ENCODE results near the gene EXO5. TPM values are rescaled to one million over a fixed set of nuclear protein-coding genes. Genes with fewer than 3 reads are reported as not detected.

Gene EXO5
- total RNA-seq, 1 donor: 15.1 TPM

GRCh38 chr1:40564506-40564905 is 55.9 kb downstream of the EXO5 start:
- DNase-seq (ENCODE audit: low read depth): no peak
- H3K4me3 ChIP-seq (ENCODE audit: low read depth, low read length): no peak overlapping the region
- no peak for TF ChIP-seq CTCF (IDR thresholded peaks at IDR 0.05; ENCODE audit: insufficient read depth, low read length)

- no peak for TF ChIP-seq CTCF (IDR thresholded peaks at IDR 0.05; ENCODE audit: insufficient read depth, low read length)
- no peak overlapping the region for H3K4me3 ChIP-seq (ENCODE audit: low read depth, low read length)
- no peak for DNase-seq (ENCODE audit: low read depth)
Observed at GRCh38 chr1:40564913-40565312, 56.3 kb downstream of the EXO5 start.

Small RNA genes lying within 50 kb of the gene (small RNA-seq; reads per million reads assigned to genes)
- not detected for gene AL356379.1

Other genes with a start within 250 kb of the EXO5 start
- gene COL9A2, start 191.5 kb upstream of the EXO5 start, total RNA-seq (ENCODE audit: low replicate concordance): 1.8 and 7.0 TPM in 2 replicates
- gene SMAP2, start 135.0 kb upstream of the EXO5 start, total RNA-seq (ENCODE audit: low replicate concordance): 5.4 and 27.4 TPM in 2 replicates
- gene ZFP69B, start 58.3 kb upstream of the EXO5 start, total RNA-seq (ENCODE audit: low replicate concordance): 6.1 and 8.5 TPM in 2 replicates
- gene ZFP69, start 31.5 kb upstream of the EXO5 start, total RNA-seq (ENCODE audit: low replicate concordance): 1.7 and 3.4 TPM in 2 replicates
- gene ZNF684, start 22.9 kb downstream of the EXO5 start, total RNA-seq (ENCODE audit: low replicate concordance): 5.6 and 7.0 TPM in 2 replicates
- 0.36 and 0.57 TPM in 2 replicates for gene RIMS3, start 156.9 kb downstream of the EXO5 start, total RNA-seq (ENCODE audit: low replicate concordance)
- gene NFYC, start 182.9 kb downstream of the EXO5 start, total RNA-seq (ENCODE audit: low replicate concordance): 13.2 and 23.1 TPM in 2 replicates

Data from fibroblast of the aortic adventitia (primary cell).